GM15510 (cell line): Measurements from ENCODE around the gene RSU1.

Source experiments
- POLR2A ChIP-seq: IDR thresholded peaks from 3 replicates; pipeline ENCODE4 v1.6.1; 2011; ENCODE audit warnings: borderline replicate concordance; ENCODE audit not compliant: insufficient read length; ENCODE audit errors: extremely low read depth

RSU1 gene

DNA sequence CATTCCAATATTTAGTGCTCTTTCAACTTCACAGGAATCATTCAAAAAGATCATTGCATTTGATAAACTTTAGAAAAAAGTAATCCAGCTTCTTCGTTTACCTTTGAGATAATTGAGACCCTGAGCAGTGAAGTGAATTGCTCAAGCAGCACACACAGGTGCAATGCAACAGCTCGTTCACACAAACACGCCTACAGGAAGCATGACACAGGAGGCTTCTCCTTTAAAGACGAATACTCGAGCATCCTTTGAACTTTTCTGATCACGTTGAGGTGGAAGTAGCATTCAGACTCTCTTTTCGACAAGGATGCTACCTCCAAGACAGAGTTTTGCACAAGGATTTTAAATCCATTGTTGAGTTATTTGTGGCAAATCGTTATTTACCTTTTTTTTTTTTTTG lies 18.0 kb upstream of the RSU1 start:
- no peak for TF ChIP-seq POLR2A

- TF ChIP-seq POLR2A: no peak
Measured at GRCh38 chr10:16832351-16833080, 15.3 kb upstream of the RSU1 start.

DNA sequence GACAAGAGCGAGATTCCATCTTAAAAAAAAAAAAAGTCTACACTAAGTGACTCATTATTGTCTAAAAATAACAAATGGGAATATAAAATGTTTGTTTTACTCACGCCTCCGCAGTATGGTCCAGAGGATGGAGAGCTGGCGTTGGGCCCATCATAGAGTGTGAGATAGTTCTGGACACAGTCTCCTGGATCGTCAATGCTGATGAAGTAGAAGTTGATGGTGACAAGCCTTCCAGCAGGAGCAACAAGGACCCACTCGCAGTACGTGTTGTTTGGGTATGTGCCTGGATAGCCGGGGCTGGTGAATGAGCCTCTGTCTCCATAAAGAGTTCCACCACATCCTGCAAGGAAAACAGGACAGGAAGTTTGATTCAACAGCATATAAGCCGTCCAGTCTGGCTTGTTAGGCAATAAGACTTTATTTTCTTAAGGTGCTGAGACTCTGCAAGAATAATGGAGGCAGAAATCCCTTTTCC lies 11.5 kb upstream of the RSU1 start:
- TF ChIP-seq POLR2A: no peak

DNA sequence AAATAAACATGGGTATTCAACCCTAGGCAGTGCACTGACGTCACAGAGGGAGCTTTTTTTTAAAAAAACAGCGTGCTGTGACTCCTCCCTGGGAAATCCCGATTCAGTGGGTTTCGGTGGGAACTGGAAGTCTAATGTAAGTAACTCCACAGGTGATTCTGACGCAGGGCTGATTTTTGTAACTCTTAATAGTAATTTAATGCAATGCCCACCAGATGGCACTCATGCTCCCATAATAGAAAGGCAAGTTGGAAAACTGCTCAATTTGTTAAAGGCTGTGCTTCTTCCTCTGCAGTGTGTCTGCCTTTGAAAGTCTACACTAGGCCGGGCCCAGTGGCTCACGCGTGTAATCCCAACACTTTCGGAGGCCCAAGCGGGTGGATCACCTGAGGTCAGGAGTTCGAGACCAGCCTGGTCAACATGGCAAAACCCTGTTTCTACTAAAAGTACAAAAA lies 10.9 kb upstream of the RSU1 start:
- no peak for TF ChIP-seq POLR2A

DNA sequence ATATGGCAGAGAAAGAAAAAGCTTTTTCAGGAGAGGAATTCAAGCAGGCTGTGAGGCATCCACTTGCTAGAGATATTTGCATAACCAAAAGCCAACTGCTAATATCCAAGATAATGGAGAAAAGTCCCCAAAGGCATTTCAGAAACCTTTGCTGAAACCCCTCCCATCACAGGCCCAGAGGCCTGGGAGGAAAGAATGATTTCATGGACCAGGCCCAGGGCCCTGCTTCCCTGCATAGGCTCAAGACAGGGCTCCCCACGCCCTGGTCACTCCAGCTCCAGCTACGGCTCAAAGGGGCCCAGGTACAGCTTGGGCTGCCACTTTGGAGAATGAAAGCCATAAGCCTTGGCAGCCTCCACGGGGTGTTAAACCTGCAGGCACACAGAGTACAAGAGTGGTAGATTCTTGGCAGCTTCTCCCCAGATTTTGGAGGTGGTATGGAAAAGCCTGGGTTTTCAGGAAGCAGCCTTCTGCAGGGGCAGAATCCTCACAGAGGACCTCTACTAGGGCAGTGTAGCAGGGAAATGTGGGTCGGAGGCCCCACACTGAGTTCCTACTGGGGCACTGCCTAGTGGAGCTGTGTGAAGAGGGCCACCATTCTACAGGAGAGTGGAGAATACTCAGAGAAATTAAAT lies 5.6 kb upstream of the RSU1 start:
- no peak for TF ChIP-seq POLR2A

DNA sequence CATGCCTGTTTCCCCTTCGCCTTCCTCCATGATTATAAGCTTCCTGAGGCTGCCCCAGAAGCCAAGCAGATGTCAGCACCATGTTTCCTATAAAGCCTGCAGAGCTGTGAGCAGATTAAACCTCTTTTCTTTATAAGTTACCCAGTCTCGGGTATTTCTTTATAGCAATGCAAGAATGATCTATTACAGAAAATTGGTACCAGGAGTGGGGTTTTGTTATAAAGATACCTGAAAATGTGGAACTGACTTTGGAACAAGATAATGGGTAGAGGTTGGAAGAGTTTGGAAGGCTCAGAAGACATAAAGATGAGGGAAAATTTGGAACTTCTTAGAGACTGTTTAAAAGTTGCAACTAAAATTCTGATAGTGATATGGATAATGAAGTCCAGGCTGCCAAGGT lies 4.8 kb upstream of the RSU1 start:
- TF ChIP-seq POLR2A: no peak

DNA sequence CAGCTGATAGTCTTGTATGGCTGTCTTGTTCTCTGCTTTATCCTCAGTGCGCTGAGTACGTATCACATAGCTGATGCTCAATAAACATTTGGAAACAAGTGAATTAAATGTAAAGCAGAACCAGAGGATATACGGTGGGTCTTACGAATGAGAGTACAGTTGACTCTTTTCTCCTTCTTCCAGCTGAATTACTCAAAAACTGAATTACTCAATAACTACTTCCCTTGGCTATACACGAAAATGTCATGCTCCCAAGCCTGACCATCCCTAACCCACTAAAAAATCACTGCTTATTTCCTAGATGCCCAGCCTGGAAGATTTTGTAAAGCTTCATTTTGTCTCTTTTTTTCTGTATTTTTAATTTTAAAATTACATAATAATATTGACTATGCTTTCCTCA lies 3.2 kb upstream of the RSU1 start:
- no peak for TF ChIP-seq POLR2A

- no peak for TF ChIP-seq POLR2A
Measured at GRCh38 chr10:16820018-16820417, 2.8 kb upstream of the RSU1 start.

- TF ChIP-seq POLR2A: no peak
Measured at GRCh38 chr10:16819436-16819835, 2.2 kb upstream of the RSU1 start.

DNA sequence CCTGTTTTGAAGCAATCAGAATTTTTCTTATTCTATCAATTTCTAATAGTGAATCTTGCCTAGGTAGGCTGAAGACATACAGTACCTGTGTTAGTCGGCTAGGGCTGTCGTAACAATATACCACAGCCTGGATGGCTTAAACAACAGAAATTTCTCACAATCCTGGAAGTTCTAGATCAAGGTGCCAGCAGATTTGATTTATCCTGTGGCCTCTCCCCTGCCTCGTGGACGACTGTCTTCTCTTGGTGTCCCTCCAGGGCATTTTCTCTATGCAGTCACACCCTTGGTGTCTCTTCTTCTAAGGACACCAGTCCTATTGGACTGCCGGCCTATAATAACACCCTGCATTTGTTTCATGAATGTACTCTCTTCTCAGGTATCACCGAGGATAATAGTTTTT lies 1.8 kb upstream of the RSU1 start:
- no peak for TF ChIP-seq POLR2A

DNA sequence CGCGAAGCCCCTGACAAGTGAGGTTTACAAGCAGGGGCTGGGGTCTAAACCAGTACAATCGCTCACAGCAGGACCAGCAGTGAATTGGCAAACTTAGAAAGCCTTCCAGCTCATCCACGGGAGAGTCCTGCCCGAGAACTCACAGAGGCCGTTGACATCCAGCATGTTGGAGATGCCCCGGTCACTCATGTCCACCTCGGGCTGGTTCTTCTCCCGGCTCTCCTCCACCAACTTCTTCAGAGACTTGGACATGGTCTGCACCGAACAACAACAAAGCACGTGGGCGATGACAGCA lies 447 bp downstream of the RSU1 start:
- TF ChIP-seq POLR2A: no peak

- no peak for TF ChIP-seq POLR2A
Measured at GRCh38 chr10:16816171-16816570, 1.1 kb downstream of the RSU1 start.

GRCh38 chr10:16814012-16814411 lies 3.2 kb downstream of the RSU1 start:
- TF ChIP-seq POLR2A: no peak

DNA sequence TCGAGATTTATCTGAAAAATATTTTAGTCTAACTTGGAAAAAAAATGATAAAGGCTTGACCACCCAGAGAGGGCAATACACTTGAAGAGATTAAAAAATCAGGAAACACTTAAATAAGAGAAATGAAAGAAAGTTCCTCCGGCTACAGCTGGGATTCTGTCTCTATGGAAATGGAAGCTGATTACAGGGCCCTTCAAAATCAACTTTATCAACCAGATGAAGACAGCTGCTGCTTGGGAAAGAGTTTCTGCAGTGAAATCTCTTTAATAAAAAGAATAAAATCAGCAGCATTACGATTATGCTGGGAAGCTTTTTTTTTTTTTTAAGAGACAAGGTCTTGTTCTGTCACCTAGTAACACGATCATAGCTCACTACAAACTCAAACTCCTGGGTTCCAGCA lies 4.5 kb downstream of the RSU1 start:
- no peak for TF ChIP-seq POLR2A

DNA sequence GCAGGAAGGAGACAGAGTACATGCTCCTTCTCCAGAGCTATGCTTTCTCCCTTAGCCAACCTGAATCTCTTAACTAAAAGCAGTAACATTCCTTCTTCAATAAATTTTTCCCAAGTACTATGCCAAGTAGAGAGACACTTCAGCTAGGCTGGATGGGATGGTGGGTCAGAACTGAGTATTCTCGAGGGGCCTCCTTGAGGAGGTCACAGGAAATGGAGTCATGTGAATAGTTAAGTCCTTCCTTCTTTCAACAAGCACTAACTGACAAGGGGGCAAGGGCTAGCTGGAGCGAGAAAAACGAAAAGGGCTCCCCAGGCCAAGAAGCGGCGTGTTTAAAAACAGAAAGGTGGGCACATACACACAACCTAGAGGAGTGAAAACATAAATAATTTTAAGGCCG lies 5.5 kb downstream of the RSU1 start:
- no peak for TF ChIP-seq POLR2A

DNA sequence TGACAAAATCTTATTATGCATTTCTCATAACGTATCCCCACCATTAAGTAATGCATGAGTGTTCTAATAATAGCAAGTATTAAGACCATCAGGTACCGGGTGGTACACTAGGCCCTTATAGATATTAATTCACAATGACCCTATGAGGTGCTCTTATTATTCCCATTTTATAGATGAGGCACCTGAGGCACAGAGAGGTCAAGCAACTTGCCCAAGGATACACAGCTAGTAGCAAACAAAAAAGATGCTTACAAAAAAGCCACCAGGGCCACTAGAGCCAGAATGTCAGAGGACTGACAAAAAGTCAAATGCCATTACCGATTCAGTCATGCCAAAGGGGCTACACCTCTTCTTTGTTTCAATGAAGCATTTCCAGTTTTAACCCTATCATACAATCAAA lies 5.9 kb downstream of the RSU1 start:
- no peak for TF ChIP-seq POLR2A
